Activated CD4-positive, CD25-positive, alpha-beta regulatory T cell treated with anti-CD3 and anti-CD28 coated beads, Interleukin-2, amount 50 U/mL, for 72 hours (primary cell): ENCODE data around the gene SLC6A11.

Source experiments
- DNase-seq: peaks from one replicate; pipeline ENCODE4 v3.0.0; 2021

The SLC6A11 gene

DNA sequence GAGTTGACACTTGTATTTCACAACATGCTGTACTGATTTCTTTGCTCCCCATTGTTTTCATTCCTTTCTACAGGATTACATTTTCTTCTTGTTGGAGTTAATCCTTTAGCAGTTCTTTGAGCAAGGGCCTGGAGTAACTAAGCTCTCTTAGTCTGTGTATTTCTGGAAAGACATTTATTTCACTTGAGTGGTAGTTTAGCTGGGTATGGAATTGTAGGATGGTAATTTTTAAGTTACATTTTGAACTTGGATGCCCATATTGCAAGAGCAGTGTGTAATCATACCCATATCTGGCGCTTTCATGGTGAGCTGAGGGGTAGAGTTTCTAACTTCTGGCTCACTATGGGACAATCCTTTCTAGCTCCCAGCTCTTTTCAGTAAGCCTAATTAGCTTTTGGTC is 74.6 kb downstream of the SLC6A11 start:
- no peak for DNase-seq

DNA sequence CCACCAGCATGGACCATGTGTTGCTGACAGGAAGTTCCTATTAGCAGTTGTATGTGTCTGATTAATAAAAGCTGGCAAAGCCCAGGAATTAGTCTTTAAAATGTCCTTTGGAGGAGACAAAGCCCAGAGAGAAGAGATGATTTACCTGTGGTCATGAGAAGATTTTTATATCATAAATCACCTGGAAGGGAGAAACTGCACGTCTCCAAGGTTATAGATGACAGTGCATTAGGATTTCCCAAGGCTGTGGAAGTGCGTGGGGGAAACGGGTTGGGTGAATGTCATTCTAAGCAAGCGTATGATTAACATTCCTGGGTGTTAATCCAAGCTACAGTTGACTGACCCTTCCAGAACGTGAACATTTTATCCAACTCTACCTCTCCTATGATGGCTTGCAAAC is 76.6 kb downstream of the SLC6A11 start:
- DNase-seq, result no peak

- no peak for DNase-seq
These were observed 85.4 kb downstream of the SLC6A11 start for GRCh38 chr3:10901296-10901945.

GRCh38 chr3:10907262-10907661 is 91.2 kb downstream of the SLC6A11 start:
- DNase-seq, result no peak

- no peak for DNase-seq
These were observed 94.3 kb downstream of the SLC6A11 start for GRCh38 chr3:10910367-10910766.

GRCh38 chr3:10911350-10912002 is 95.4 kb downstream of the SLC6A11 start:
- no peak for DNase-seq

DNA sequence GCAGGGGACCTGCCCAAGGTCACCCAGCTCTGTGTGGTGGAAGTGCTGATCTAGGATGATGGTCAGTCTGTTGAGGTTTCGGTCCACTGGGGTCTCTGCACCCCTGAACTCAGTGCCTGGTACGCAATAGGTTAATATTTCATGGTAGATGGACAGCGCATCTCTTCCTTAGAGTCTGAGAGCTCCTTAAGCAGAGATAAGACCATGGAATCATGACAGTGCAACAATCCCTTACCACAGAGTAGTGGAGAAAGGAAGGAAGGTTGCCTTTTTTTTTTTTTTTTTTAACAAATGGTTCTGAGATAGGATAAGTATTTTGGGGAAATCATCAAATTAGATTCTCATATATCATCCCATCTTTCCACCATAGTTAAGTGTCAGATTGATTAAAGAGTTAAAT is 96.8 kb downstream of the SLC6A11 start:
- DNase-seq, result no peak

GRCh38 chr3:10915376-10915775 is 99.3 kb downstream of the SLC6A11 start:
- DNase-seq, result no peak

DNA sequence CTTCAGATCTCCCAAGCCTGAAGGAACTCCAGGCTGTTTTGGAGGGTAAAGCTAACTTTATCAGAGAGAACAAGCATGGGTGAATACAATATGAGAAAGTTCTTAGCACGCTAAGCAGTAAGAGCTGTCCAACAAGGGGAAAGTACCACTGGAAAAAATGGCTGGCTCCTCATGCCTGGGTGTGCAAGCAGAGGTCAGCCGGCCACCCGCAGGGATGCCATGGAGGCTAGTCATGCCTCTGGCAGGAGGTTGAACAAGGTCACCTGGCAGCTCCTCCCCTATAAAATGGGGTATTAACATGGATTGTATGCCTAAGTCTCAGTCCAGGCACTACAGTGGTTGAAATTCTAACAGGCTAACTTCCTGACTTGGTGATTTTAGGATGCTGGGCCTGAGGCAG is 101.1 kb downstream of the SLC6A11 start:
- no peak for DNase-seq

GRCh38 chr3:10918011-10918410 is 102.0 kb downstream of the SLC6A11 start:
- DNase-seq, result no peak

GRCh38 chr3:10919636-10920035 is 103.6 kb downstream of the SLC6A11 start:
- DNase-seq, result no peak

DNA sequence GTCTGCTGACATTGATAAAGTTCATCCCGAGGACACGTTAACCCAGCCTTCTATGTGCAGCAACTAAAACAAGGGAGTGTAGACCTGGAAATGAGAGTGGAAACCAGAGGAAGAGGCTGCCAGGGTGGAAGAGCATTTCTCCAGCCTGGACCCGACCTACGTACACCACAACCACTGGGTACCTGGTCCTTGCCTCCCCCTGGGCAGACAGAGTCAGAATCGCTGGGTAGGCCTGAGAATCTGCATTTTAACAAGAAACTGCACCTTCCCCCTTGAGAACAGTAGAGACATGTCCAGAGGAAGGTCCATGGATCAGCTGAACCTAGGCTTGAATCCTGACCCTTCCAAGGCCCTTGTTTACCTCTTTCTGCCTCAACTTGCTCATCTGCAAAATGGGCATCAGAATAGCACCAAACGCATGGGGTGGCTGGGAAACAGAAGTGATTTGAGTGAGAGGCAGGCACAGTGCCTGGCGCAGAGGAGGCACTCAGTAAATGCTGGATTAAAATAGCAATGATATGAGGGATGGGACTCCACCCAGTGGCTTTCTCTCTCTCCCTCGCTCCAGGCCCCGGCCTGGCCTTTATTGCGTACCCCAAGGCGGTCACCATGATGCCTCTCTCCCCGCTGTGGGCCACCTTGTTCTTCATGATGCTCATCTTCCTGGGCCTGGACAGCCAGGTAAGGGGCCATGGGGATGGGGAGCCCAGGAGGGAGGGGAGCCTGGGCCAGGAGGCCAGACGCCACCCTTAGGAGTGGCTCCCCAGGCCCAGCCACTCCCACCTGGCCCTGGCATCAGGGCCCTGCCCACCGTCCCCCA is 109.6 kb downstream of the SLC6A11 start:
- DNase-seq, result no peak

GRCh38 chr3:10926256-10926810 is 110.3 kb downstream of the SLC6A11 start:
- no peak for DNase-seq

- DNase-seq, result no peak
These were observed 110.9 kb downstream of the SLC6A11 start for GRCh38 chr3:10926811-10927521.

GRCh38 chr3:10927551-10927950 is 111.5 kb downstream of the SLC6A11 start:
- no peak for DNase-seq

GRCh38 chr3:10928407-10928960 is 112.5 kb downstream of the SLC6A11 start:
- DNase-seq, result no peak

GRCh38 chr3:10928961-10929471 is 113.0 kb downstream of the SLC6A11 start:
- no peak for DNase-seq

DNA sequence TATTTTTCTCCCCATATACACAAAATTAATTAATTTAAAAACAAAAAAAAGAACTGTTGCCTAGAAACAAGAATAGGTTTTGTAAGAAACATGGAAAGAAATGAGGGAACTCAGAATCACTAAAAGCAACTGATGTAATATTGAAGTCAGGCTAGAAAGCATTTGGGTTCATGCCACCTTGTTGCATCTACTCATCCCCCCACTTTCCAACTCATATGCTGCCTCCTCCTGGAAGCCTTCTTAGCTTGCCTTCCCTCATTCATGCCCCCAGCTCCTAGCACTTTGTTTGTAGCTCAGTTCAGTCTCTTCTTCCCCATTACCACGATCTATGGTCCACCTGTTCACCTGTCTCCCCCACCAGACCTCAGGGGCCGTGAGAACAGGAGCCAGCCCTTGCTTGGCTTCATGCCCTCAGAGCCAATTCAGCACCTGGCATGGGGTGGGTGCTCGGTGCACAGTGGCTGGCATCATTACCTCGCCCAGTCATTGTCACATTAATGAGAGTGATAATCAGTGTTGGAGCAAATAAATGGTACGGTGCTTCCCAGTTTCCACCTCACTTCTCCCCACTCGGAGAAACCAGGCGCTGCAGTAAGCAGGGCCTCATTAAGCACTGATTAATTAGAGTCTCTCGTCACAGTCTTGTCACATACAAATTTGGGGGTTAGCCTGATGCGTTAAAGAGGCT is 114.1 kb downstream of the SLC6A11 start:
- DNase-seq, result no peak

DNA sequence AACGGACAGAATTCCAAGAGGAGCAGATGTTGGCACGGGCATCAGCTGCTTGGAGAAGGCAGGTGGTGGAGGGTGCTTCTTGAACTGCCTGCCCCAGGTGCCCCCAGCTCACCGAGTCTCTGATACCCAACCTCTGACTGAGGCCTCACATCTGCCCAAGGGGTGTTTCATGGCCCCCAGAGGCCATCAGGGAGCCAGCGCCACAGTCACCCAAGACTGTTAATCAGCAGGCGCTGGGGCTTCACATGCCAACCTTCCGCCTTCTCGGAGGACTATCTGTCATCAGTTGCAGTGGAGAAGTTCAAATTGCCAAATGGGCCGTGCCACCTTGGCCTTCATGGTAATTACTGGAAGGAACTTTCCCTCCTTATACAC is 114.6 kb downstream of the SLC6A11 start:
- DNase-seq, result no peak

GRCh38 chr3:10932596-10932995 is 116.6 kb downstream of the SLC6A11 start:
- no peak for DNase-seq

- no peak for DNase-seq
These were observed 117.0 kb downstream of the SLC6A11 start for GRCh38 chr3:10933021-10933420.

GRCh38 chr3:10933470-10933804 is 117.4 kb downstream of the SLC6A11 start:
- no peak for DNase-seq
